Measurements from ENCODE around the gene NCK2.

- no peak for TF ChIP-seq CTCF (IDR thresholded peaks at IDR 0.05; ENCODE audit: low read length)
- TF ChIP-seq EZH2 (optimal IDR thresholded peaks at IDR 0.05; ENCODE audit: low read depth, low read length), result no peak
- TF ChIP-seq EZH2phosphoT487 (IDR thresholded peaks at IDR 0.05; ENCODE audit: low read length), result no peak
These were observed 166.0 kb downstream of the NCK2 start for GRCh38 chr2:105910497-105911238.

All from MM.1S (cell line).